SK-N-SH (cell line): ENCODE measurements around the gene ITFG1. TPM values are rescaled to one million over a fixed set of nuclear protein-coding genes. Genes with fewer than 3 reads are reported as not detected.

Experiments used
- CTCF ChIA-PET: fragments of 300-600, 350-600 bp; formaldehyde crosslinking; extraction: SDS; loops from one replicate; lab custom pipeline; 2021; lab: Yijun Ruan, JAX
- POLR2A ChIA-PET: fragments of 350-600 bp; sonication (Branson Sonifier 250); formaldehyde crosslinking; extraction: SDS; loops from one replicate; lab custom pipeline; 2020; ENCODE audit warnings: antibody characterized with exemption, inconsistent platforms; lab: Yijun Ruan, JAX
- DNase-seq: peaks from one replicate; pipeline ENCODE4 v3.0.0; 2012
- H2AFZ ChIP-seq: fragments of 200-600 bp; sonication (generic); 2 replicates; pipeline ENCODE4 v1.8.1; 2016; ENCODE audit warnings: antibody characterized with exemption, mild to moderate bottlenecking, low read depth
- H3F3A ChIP-seq: fragments of 200-600 bp; sonication (generic); replicated peaks from 2 replicates; pipeline ENCODE3; 2016; ENCODE audit warnings: antibody characterized with exemption, mild to moderate bottlenecking; ENCODE audit not compliant: insufficient read depth
- H3K27ac ChIP-seq, 2 experiments: fragments of 200-500 bp in 1 of 2; fragments of 200-600 bp in 1 of 2; sonication (Bioruptor generic) in 1 of 2; sonication (generic), shearing (Covaris generic) in 1 of 2; 2 replicates each; pipeline versions ENCODE4 v1.5.1 to v1.6.1; 2014 to 2016; ENCODE audit warnings: low read depth in 2 of 2, inconsistent platforms in 1 of 2, low read length in 1 of 2, mild to moderate bottlenecking in 1 of 2, mixed read lengths in 1 of 2
- H3K27me3 ChIP-seq: fragments of 200-600 bp; sonication (generic), shearing (Covaris generic); 2 replicates; pipeline ENCODE4 v1.6.1; 2016; ENCODE audit warnings: mixed run types; ENCODE audit not compliant: insufficient read depth
- H3K36me3 ChIP-seq, 2 experiments: fragments of 200-500 bp in 1 of 2; fragments of 200-600 bp in 1 of 2; sonication (Bioruptor generic) in 1 of 2; sonication (generic) in 1 of 2; replicated peaks in 1 of 2; 2 replicates each; pipeline versions ENCODE3 to v1.5.1; 2014 to 2016; ENCODE audit warnings: low read length in 1 of 2, mild to moderate bottlenecking in 1 of 2; ENCODE audit not compliant: insufficient read depth in 2 of 2, control insufficient read depth in 1 of 2
- H3K4me1 ChIP-seq, 2 experiments: fragments of 200-500 bp in 1 of 2; fragments of 200-600 bp in 1 of 2; sonication (Bioruptor generic) in 1 of 2; sonication (generic), shearing (Covaris generic) in 1 of 2; 2 replicates each; pipeline versions ENCODE4 v1.5.1 to v1.6.1; 2014 to 2016; ENCODE audit warnings: low read depth in 1 of 2, low read length in 1 of 2, mixed run types in 1 of 2; ENCODE audit not compliant: insufficient read depth in 2 of 2, control insufficient read depth in 1 of 2
- H3K4me2 ChIP-seq: fragments of 200-600 bp; sonication (generic), shearing (Covaris generic); 2 replicates; pipeline ENCODE4 v1.6.1; 2017; ENCODE audit warnings: mixed run types
- H3K4me3 ChIP-seq, 2 experiments: fragments of 200-500 bp in 1 of 2; fragments of 200-600 bp in 1 of 2; sonication (Bioruptor generic) in 1 of 2; sonication (generic), shearing (Covaris generic) in 1 of 2; 2 replicates each; pipeline versions ENCODE4 v1.5.1 to v1.8.1; 2014 to 2016; ENCODE audit warnings: low read depth in 2 of 2, inconsistent platforms in 1 of 2, low read length in 1 of 2, mild to moderate bottlenecking in 1 of 2, mixed read lengths in 1 of 2, moderate library complexity in 1 of 2
- H3K79me2 ChIP-seq: fragments of 200-600 bp; sonication (generic); 2 replicates; pipeline ENCODE4 v1.8.1; 2017; ENCODE audit warnings: mild to moderate bottlenecking; ENCODE audit not compliant: insufficient read depth
- H3K9ac ChIP-seq: fragments of 200-600 bp; sonication (generic); 2 replicates; pipeline ENCODE4 v1.6.1; 2017; ENCODE audit warnings: mixed run types
- H3K9me2 ChIP-seq: fragments of 200-600 bp; sonication (generic); 2 replicates; pipeline ENCODE4 v1.6.1; 2017; ENCODE audit warnings: mixed run types
- H3K9me3 ChIP-seq: fragments of 200-600 bp; sonication (generic); 2 replicates; pipeline ENCODE4 v1.6.1; 2017; ENCODE audit warnings: mixed run types, mild to moderate bottlenecking, moderate library complexity
- H4K20me1 ChIP-seq: fragments of 200-600 bp; sonication (generic); 2 replicates; pipeline ENCODE4 v1.6.1; 2017; ENCODE audit warnings: mild to moderate bottlenecking, mixed run types; ENCODE audit not compliant: insufficient read depth
- FOSL2 ChIP-seq: IDR thresholded peaks from 2 replicates; pipeline ENCODE4 v1.4.0; 2012; ENCODE audit warnings: low read depth, mild to moderate bottlenecking, moderate library complexity, borderline replicate concordance
- MAX ChIP-seq: IDR thresholded peaks from 2 replicates; pipeline ENCODE4 v1.4.0; 2012; ENCODE audit warnings: low read depth
- NRF1 ChIP-seq: IDR thresholded peaks from 2 replicates; pipeline ENCODE4 v1.6.1; 2012; ENCODE audit warnings: low read depth, mild to moderate bottlenecking, low read length
- PBX3 ChIP-seq: IDR thresholded peaks from 2 replicates; pipeline ENCODE4; 2012
- RXRA ChIP-seq: IDR thresholded peaks from 2 replicates; pipeline ENCODE4 v1.4.0; 2012; ENCODE audit warnings: low read depth, mild to moderate bottlenecking, borderline replicate concordance
- TEAD4 ChIP-seq: IDR thresholded peaks from 2 replicates; pipeline ENCODE4 v1.4.0; 2012; ENCODE audit warnings: mild to moderate bottlenecking, borderline replicate concordance; ENCODE audit not compliant: insufficient read depth
- USF1 ChIP-seq: IDR thresholded peaks from 2 replicates; pipeline ENCODE4 v1.4.0; 2012; ENCODE audit warnings: low read depth, borderline replicate concordance
- USF2 ChIP-seq: fragments of 150-350 bp; IDR thresholded peaks from 2 replicates; pipeline ENCODE4 v1.6.1; 2017; ENCODE audit warnings: antibody characterized with exemption, low read length, low read depth, borderline replicate concordance
- WGBS: methylation state at CpG from one replicate; pipeline ENCODE4 v1.1.6; 2017; ENCODE audit warnings: low lambda C conversion rate; 5-methylcytosine and 5-hydroxymethylcytosine counted together
- polyA plus RNA-seq, 3 experiments: library from polyadenylated mRNA; depleted of rRNA; stranded (reverse); fragments of >200 nt; gene quantifications; 2 replicates each; pipeline ENCODE4 v1.2.3, GENCODE V29; 2012

The ITFG1 gene
- polyA plus RNA-seq, 1 of the 3 experiments (the other 2 are of a cell fraction) = 48.6 TPM

- no peak overlapping the region for H3K27ac ChIP-seq
- no peak for DNase-seq
- CTCF ChIA-PET = no interaction called here
- H3K4me3 ChIP-seq = no peak overlapping the region
- no peaks in the 10 kb centered on the region for H3K9me2 ChIP-seq
- no peak overlapping the region for H3K4me2 ChIP-seq
- no peaks in the 10 kb centered on the region for H4K20me1 ChIP-seq
- no peak overlapping the region for H2AFZ ChIP-seq
- no peak overlapping the region for H3K9ac ChIP-seq
- TF ChIP-seq MAX = no peak
- no peak for TF ChIP-seq USF1
- TF ChIP-seq FOSL2 = no peak
- no peak for TF ChIP-seq PBX3
- TF ChIP-seq RXRA = no peak
- WGBS = 89% methylated on average over 3 of the region's 3 CpGs
- H3K4me1 ChIP-seq = peaks cover 0 to 3% of the 10 kb centered on the region in 2 experiments; a peak in 1 of 4 replicates
- H3K36me3 ChIP-seq = peaks cover 8 to 17% of the 10 kb centered on the region in 2 experiments
- H3K79me2 ChIP-seq = no peaks in the 10 kb centered on the region
- H3K9me3 ChIP-seq = no peaks in the 10 kb centered on the region
- H3K27me3 ChIP-seq = no peaks in the 10 kb centered on the region
- no peaks in the 10 kb centered on the region for H3F3A ChIP-seq
- POLR2A ChIA-PET = no interaction called here
Observed at GRCh38 chr16:47374629-47375028, 86.2 kb downstream of the ITFG1 start.

- H3K4me2 ChIP-seq = no peak overlapping the region
- ChIA-PET POLR2A (no interaction called here), CTCF (no interaction called here)
- no peaks in the 10 kb centered on the region for H3K79me2 ChIP-seq
- no peak overlapping the region for H2AFZ ChIP-seq
- H3K27me3 ChIP-seq = no peaks in the 10 kb centered on the region
- peaks cover 0 to 3% of the 10 kb centered on the region in 2 experiments; a peak in 1 of 4 replicates for H3K4me1 ChIP-seq
- no peak overlapping the region for H3K4me3 ChIP-seq
- 96% methylated on average over 5 of the region's 5 CpGs for WGBS
- TF ChIP-seq USF2 = no peak
- no peak for TF ChIP-seq NRF1
- no peak for TF ChIP-seq TEAD4
- H3K36me3 ChIP-seq = peaks cover 8 to 17% of the 10 kb centered on the region in 2 experiments
- no peaks in the 10 kb centered on the region for H3K9me3 ChIP-seq
- no peaks in the 10 kb centered on the region for H3K9me2 ChIP-seq
- H3K9ac ChIP-seq = no peak overlapping the region
- DNase-seq = no peak
- no peaks in the 10 kb centered on the region for H3F3A ChIP-seq
- H3K27ac ChIP-seq = no peak overlapping the region
- no peaks in the 10 kb centered on the region for H4K20me1 ChIP-seq
Observed at GRCh38 chr16:47371271-47372014, 89.4 kb downstream of the ITFG1 start.
